Measurements from ENCODE around the gene ATG16L1. TPM values are rescaled to one million over a fixed set of nuclear protein-coding genes. Genes with fewer than 3 reads are reported as not detected.

The ATG16L1 gene
- total and polyA plus RNA-seq, 10 of the 15 experiments (the other 5 are each of a cell fraction or from before 2014, with no cell fraction given): 5.2 to 26.6 (median 15.6) TPM

GRCh38 chr2:233259730-233260129, 8.3 kb downstream of the ATG16L1 start:
- intact Hi-C loops (cut with micrococcal nuclease; ENCODE audit: unreplicated experiment): loop anchor here (10.0 kb wide), 1 partner anchor 495 kb away; no protein-coding TSS in a partner anchor
- Histone ChIP-seq H3K4me3 (no peak overlapping the region), H3K9ac (ENCODE audit: control insufficient read depth, insufficient read depth, low read length) (no peak overlapping the region), H2AFZ (ENCODE audit: control insufficient read depth, low read depth, low read length) (no peak overlapping the region), H3K4me2 (ENCODE audit: control insufficient read depth, insufficient read depth) (no peak overlapping the region), H4K20me1 (ENCODE audit: control insufficient read depth, insufficient read depth) (no peaks in the 10 kb centered on the region), H3K27me3 (replicated peaks in 1 of 2; ENCODE audit: control insufficient read depth in 2 of 2, insufficient read depth in 2 of 2, low read length in 1 of 2) (no peaks in the 10 kb centered on the region), H3K9me3 (replicated peaks; ENCODE audit: control insufficient read depth, insufficient read depth, low read length) (no peaks in the 10 kb centered on the region), H3K27ac (ENCODE audit: control insufficient read depth, insufficient read depth) (no peak overlapping the region), H3K36me3 (ENCODE audit: control insufficient read depth in 2 of 2, insufficient read depth in 2 of 2, low read length in 1 of 2) (peaks cover 24 to 45% of the 10 kb centered on the region in 2 experiments), H3K4me1 (ENCODE audit: control insufficient read depth, insufficient read depth, low read length) (peaks cover 32% of the 10 kb centered on the region), H3K79me2 (ENCODE audit: control insufficient read depth, insufficient read depth, low read length) (peaks cover 36% of the 10 kb centered on the region)
- SMC1A ChIA-PET (ENCODE audit: uncharacterized antibody, unreplicated experiment): no interaction called here
- POLR2A ChIA-PET: no interaction called here
- ATAC-seq (no peak), DNase-seq (ENCODE audit: low read depth, low spot score) (no peak), FAIRE-seq (no peak)
- WGBS (ENCODE audit: insufficient coverage, insufficient replicate concordance, low lambda C conversion rate, missing lambda C conversion rate): 47% methylated on average over 1 of the region's 1 CpG
- RAD21 ChIA-PET (ENCODE audit: unreplicated experiment): interaction anchor here (0.6 kb wide), 1 partner anchor 29 kb away, joined by 3 read pairs; no protein-coding TSS in a partner anchor
- TF ChIP-seq ZBTB40 (IDR thresholded peaks at IDR 0.05; ENCODE audit: borderline replicate concordance) (no peak), NFYA (IDR thresholded peaks at IDR 0.05; ENCODE audit: borderline replicate concordance, low read depth, low read length) (no peak), HDAC2 (IDR thresholded peaks at IDR 0.05) (no peak), JUNB (IDR thresholded peaks at IDR 0.05) (no peak), RUNX3 (IDR thresholded peaks at IDR 0.05; ENCODE audit: low read length) (no peak)
- BruUV-seq (replicated peaks): no TSS peak
- CTCF ChIA-PET: interaction anchor here (0.9 to 1.3 kb wide), 2 partner anchors 183 to 450 kb away, joined by 3 to 4 read pairs; no protein-coding TSS in a partner anchor
- in situ Hi-C loops (cut with MboI): loop anchor here (5.0 kb wide), 1 partner anchor 652 kb away; no protein-coding TSS in a partner anchor
